H1 (cell line): ENCODE results near the gene KRTAP9-1. TPM values are rescaled to one million over a fixed set of nuclear protein-coding genes. Genes with fewer than 3 reads are reported as not detected.

Experiments
- CTCF ChIA-PET: fragments of 300-600 bp; sonication (Branson Sonifier 250); formaldehyde crosslinking; loops from one replicate; lab custom pipeline; 2021; ENCODE audit not compliant: partially characterized antibody; lab: Charles Lee
- POLR2A ChIA-PET: fragments of 300-600 bp; sonication (Branson Sonifier 250); formaldehyde crosslinking; loops from one replicate; lab custom pipeline; 2021; ENCODE audit warnings: inconsistent platforms; ENCODE audit not compliant: partially characterized antibody; lab: Charles Lee
- DNase-seq, 2 experiments: peaks; one replicate each; pipeline versions ENCODE4 v3.0.0 to v3.0.0-alpha.2; 2010 to 2022; ENCODE audit warnings: low spot score in 2 of 2, low read depth in 1 of 2, mixed read lengths in 1 of 2
- FAIRE-seq: peaks from 2 replicates; lab custom pipeline; 2011; peaks lifted over from hg19 to GRCh38; lab: Jason Lieb, UNC
- H2AFZ ChIP-seq: 2 replicates; pipeline ENCODE4 v1.8.1; 2012; ENCODE audit warnings: low read length, inconsistent platforms
- H2AK5ac ChIP-seq: 2 replicates; pipeline ENCODE4 v1.6.1; 2013; ENCODE audit warnings: low read depth, low read length
- H2BK120ac ChIP-seq: replicated peaks from 2 replicates; pipeline ENCODE3; 2013; ENCODE audit warnings: low read depth, low read length, inconsistent platforms
- H2BK12ac ChIP-seq: 2 replicates; pipeline ENCODE4 v1.6.1; 2013; ENCODE audit warnings: low read depth, low read length
- H2BK15ac ChIP-seq: 2 replicates; pipeline ENCODE4 v1.6.1; 2013; ENCODE audit warnings: low read length
- H2BK20ac ChIP-seq: 2 replicates; pipeline ENCODE4 v1.6.1; 2013; ENCODE audit warnings: low read length
- H2BK5ac ChIP-seq: 2 replicates; pipeline ENCODE4 v1.6.1; 2013; ENCODE audit warnings: low read depth, low read length
- H3K14ac ChIP-seq: 2 replicates; pipeline ENCODE4 v1.6.1; 2013; ENCODE audit warnings: inconsistent platforms; ENCODE audit not compliant: insufficient read length
- H3K18ac ChIP-seq: 2 replicates; pipeline ENCODE4 v1.6.1; 2013; ENCODE audit warnings: low read length; ENCODE audit errors: extremely low read depth
- H3K23ac ChIP-seq: 2 replicates; pipeline ENCODE4 v1.6.1; 2013; ENCODE audit warnings: inconsistent platforms; ENCODE audit not compliant: insufficient read length
- H3K23me2 ChIP-seq: 2 replicates; pipeline ENCODE4 v1.6.1; 2013; ENCODE audit warnings: low read depth, low read length
- H3K27ac ChIP-seq: 2 replicates; pipeline ENCODE4 v1.6.1; 2011; ENCODE audit warnings: low read depth, low read length, inconsistent platforms
- H3K27me3 ChIP-seq, 4 experiments: replicated peaks in 1 of 4; 1 replicate in 1 of 4; 2 replicates in 3 of 4; pipeline versions ENCODE4 v1.6.1 to v1.8.1; 2011 to 2013; ENCODE audit warnings: low read length in 3 of 4, mild to moderate bottlenecking in 3 of 4, inconsistent platforms in 2 of 4, mixed read lengths in 2 of 4, moderate library complexity in 1 of 4; ENCODE audit not compliant: control insufficient read depth in 3 of 4, insufficient read depth in 3 of 4; ENCODE audit errors: extremely low read depth in 1 of 4
- H3K36me3 ChIP-seq, 4 experiments: 2 replicates each; pipeline versions ENCODE4 v1.6.1 to v1.8.1; 2011 to 2013; ENCODE audit warnings: mild to moderate bottlenecking in 4 of 4, low read length in 3 of 4, moderate library complexity in 2 of 4, control low read depth in 1 of 4, inconsistent platforms in 1 of 4; ENCODE audit not compliant: insufficient read depth in 4 of 4, control insufficient read depth in 2 of 4
- H3K4ac ChIP-seq: replicated peaks from 2 replicates; pipeline ENCODE3; 2013; ENCODE audit warnings: low read length, low read depth, mixed read lengths, inconsistent platforms; ENCODE audit not compliant: insufficient read length
- H3K4me1 ChIP-seq, 4 experiments: replicated peaks in 1 of 4; 1 replicate in 1 of 4; 2 replicates in 3 of 4; pipeline versions ENCODE4 v1.6.1 to v1.8.1; 2011 to 2013; ENCODE audit warnings: low read length in 3 of 4, inconsistent platforms in 2 of 4, mixed read lengths in 1 of 4; ENCODE audit not compliant: insufficient read depth in 4 of 4, control insufficient read depth in 3 of 4
- H3K4me2 ChIP-seq, 2 experiments: 2 replicates each; pipeline versions ENCODE4 v1.6.1 to v1.8.1; 2011 to 2013; ENCODE audit warnings: low read depth in 2 of 2, low read length in 2 of 2, control low read depth in 1 of 2, inconsistent platforms in 1 of 2, mild to moderate bottlenecking in 1 of 2; ENCODE audit not compliant: insufficient read depth in 1 of 2
- H3K4me3 ChIP-seq, 4 experiments: fragments of 200-600, 300-600 bp in 1 of 4; sonication (generic), shearing (Covaris generic), sonication (Bioruptor Twin) in 1 of 4; 2 replicates each; pipeline versions ENCODE4 v1.5.1 to v1.8.1; 2011 to 2016; ENCODE audit warnings: low read length in 4 of 4, low read depth in 3 of 4, control low read depth in 2 of 4, inconsistent platforms in 2 of 4, mild to moderate bottlenecking in 2 of 4, mixed read lengths in 1 of 4, moderate library complexity in 1 of 4; ENCODE audit not compliant: insufficient read depth in 2 of 4; ENCODE audit errors: extremely low read depth in 1 of 4
- H3K56ac ChIP-seq: replicated peaks from 2 replicates; pipeline ENCODE3; 2013; ENCODE audit warnings: low read depth, mild to moderate bottlenecking, mixed read lengths, low read length, inconsistent platforms; ENCODE audit not compliant: insufficient read length
- H3K79me1 ChIP-seq: 2 replicates; pipeline ENCODE4 v1.6.1; 2013; ENCODE audit warnings: low read depth, low read length, control low read depth
- H3K79me2 ChIP-seq, 2 experiments: 2 replicates each; pipeline versions ENCODE4 v1.6.1 to v1.8.1; 2012 to 2013; ENCODE audit warnings: low read length in 2 of 2, mild to moderate bottlenecking in 2 of 2, inconsistent platforms in 1 of 2; ENCODE audit not compliant: insufficient read depth in 2 of 2, control insufficient read depth in 1 of 2
- H3K9ac ChIP-seq, 4 experiments: replicated peaks in 1 of 4; 1 replicate in 1 of 4; 2 replicates in 3 of 4; pipeline versions ENCODE4 v1.6.1 to v1.8.1; 2011 to 2013; ENCODE audit warnings: low read depth in 3 of 4, low read length in 3 of 4, control low read depth in 2 of 4, mild to moderate bottlenecking in 2 of 4, moderate library complexity in 2 of 4, inconsistent platforms in 1 of 4; ENCODE audit errors: extremely low read depth in 1 of 4
- H3K9me3 ChIP-seq, 2 experiments: 2 replicates each; pipeline versions ENCODE4 v1.6.1 to v1.8.1; 2012 to 2013; ENCODE audit warnings: mild to moderate bottlenecking in 2 of 2, moderate library complexity in 2 of 2, control low read depth in 1 of 2, inconsistent platforms in 1 of 2, low read depth in 1 of 2, low read length in 1 of 2, mixed read lengths in 1 of 2; ENCODE audit not compliant: insufficient read depth in 2 of 2
- H4K20me1 ChIP-seq, 2 experiments: replicated peaks in 1 of 2; 2 replicates each; pipeline versions ENCODE3 to v1.8.1; 2011 to 2013; ENCODE audit warnings: inconsistent platforms in 2 of 2, low read length in 2 of 2, mild to moderate bottlenecking in 1 of 2; ENCODE audit not compliant: insufficient read depth in 2 of 2, control insufficient read depth in 1 of 2
- H4K5ac ChIP-seq: 2 replicates; pipeline ENCODE4 v1.6.1; 2013; ENCODE audit warnings: low read length, low read depth, mixed read lengths, inconsistent platforms; ENCODE audit not compliant: insufficient read length
- H4K8ac ChIP-seq: 2 replicates; pipeline ENCODE4 v1.8.0; 2013; ENCODE audit warnings: mild to moderate bottlenecking, moderate library complexity, low read length, inconsistent platforms; ENCODE audit not compliant: insufficient read depth; ENCODE audit errors: extremely low read depth
- H4K91ac ChIP-seq: replicated peaks from 2 replicates; pipeline ENCODE3; 2013; ENCODE audit warnings: low read length, mixed read lengths, inconsistent platforms; ENCODE audit not compliant: insufficient read length
- CBX8 ChIP-seq: fragments of 300-800, 300-1000 bp; sonication (generic); IDR thresholded peaks from 2 replicates; pipeline ENCODE4 v1.7.1; 2016; ENCODE audit warnings: low read depth, low read length, borderline replicate concordance
- GABPA ChIP-seq: IDR thresholded peaks from 2 replicates; pipeline ENCODE4 v1.6.1; 2011; ENCODE audit warnings: mild to moderate bottlenecking, low read length, moderate library complexity, borderline replicate concordance; ENCODE audit not compliant: insufficient read depth
- SIN3A ChIP-seq, 2 experiments: IDR thresholded peaks in 1 of 2; conservative IDR thresholded peaks in 1 of 2; 2 replicates each; pipeline ENCODE4 v1.6.1; 2011 to 2012; ENCODE audit warnings: low read length in 2 of 2, improper control_type of control experiment in 1 of 2, low read depth in 1 of 2, mild to moderate bottlenecking in 1 of 2
- WGBS, 2 experiments: shearing (Covaris generic) in 1 of 2; methylation state at CpG; one replicate each; pipeline versions ENCODE4 v1.1.6 to v1.1.7; 2013 to 2015; ENCODE audit warnings: low lambda C conversion rate in 2 of 2, mixed read lengths in 2 of 2, inconsistent platforms in 1 of 2, low coverage in 1 of 2, missing lambda C conversion rate in 1 of 2; ENCODE audit not compliant: insufficient replicate concordance in 2 of 2, insufficient coverage in 1 of 2, insufficient read length in 1 of 2; ENCODE audit errors: extremely low coverage in 1 of 2, missing lambda C conversion rate in 1 of 2; 5-methylcytosine and 5-hydroxymethylcytosine counted together
- polyA plus RNA-seq, 7 experiments: library from polyadenylated mRNA; depleted of rRNA in 3 of 7; stranded (reverse) in 5 of 7; unstranded in 2 of 7; fragments of >200 nt in 5 of 7; fragments of 200-250 nt in 2 of 7; gene quantifications; 1 replicate in 5 of 7; 2 replicates in 1 of 7; 4 replicates in 1 of 7; pipeline versions ENCODE4 v1.2.1 to v1.2.3, GENCODE V29; 2011 to 2013; ENCODE audit warnings: missing spikeins in 2 of 7, mixed read lengths in 2 of 7
- total RNA-seq: library from RNA; stranded (reverse); fragmentation: NEBNext Ultra II Directional; extraction: Animal tissue kit (Norgen Biotek cat#: 25700); gene quantifications from 2 replicates; pipeline ENCODE4 v1.2.1, GENCODE V29; 2021

The KRTAP9-1 gene
- total and polyA plus RNA-seq, 2 of the 8 experiments (the other 6 are each of a cell fraction or from before 2014, with no cell fraction given), result not detected

- Histone ChIP-seq H2BK15ac (no peak overlapping the region), H4K5ac (no peak overlapping the region), H3K4me3 (no peak overlapping the region), H3K4me2 (no peak overlapping the region), H3K79me2 (no peaks in the 10 kb centered on the region), H3K9ac (no peak overlapping the region), H4K8ac (peak overlapping the region; percentile 35; the same call in 1 of the 2 replicates), H2AK5ac (no peak overlapping the region), H2BK5ac (0 out of 2 replicates have a peak overlapping the region, but pooled peaks have one; percentile 8), H4K91ac (no peak overlapping the region), H3K23me2 (no peaks in the 10 kb centered on the region), H3K36me3 (no peaks in the 10 kb centered on the region), H3K18ac (no peak overlapping the region), H4K20me1 (no peaks in the 10 kb centered on the region), H2BK20ac (no peak overlapping the region), H3K9me3 (0 out of 4 replicates have a peak, but pooled peaks cover 0 to 3% of the 10 kb centered on the region in 2 experiments), H3K27ac (no peak overlapping the region), H3K79me1 (no peaks in the 10 kb centered on the region), H2BK12ac (no peak overlapping the region), H3K4ac (no peak overlapping the region), H3K14ac (no peak overlapping the region), H3K56ac (no peak overlapping the region), H3K23ac (no peak overlapping the region), H2AFZ (no peak overlapping the region), H3K4me1 (no peaks in the 10 kb centered on the region; a peak in 1 of 7 replicates), H2BK120ac (no peak overlapping the region), H3K27me3 (no peaks in the 10 kb centered on the region)
- POLR2A ChIA-PET, result no interaction called here
- 95% methylated on average over 3 of the region's 3 CpGs; no CpG with 5 or more reads in 1 of the 2 experiments for WGBS, 2 experiments
- CTCF ChIA-PET, result no interaction called here
- DNase-seq (no peak), FAIRE-seq (no peak)
- no peak for TF ChIP-seq SIN3A (conservative IDR thresholded peaks at IDR 0.05 in 1 of 2, IDR thresholded peaks at IDR 0.05 in 1 of 2; ENCODE audit: low read depth in 1 of 2, low read length in 2 of 2)
- TF ChIP-seq CBX8, result no peak
- TF ChIP-seq GABPA, result no peak
Observed at GRCh38 chr17:41190328-41190727, 641 bp downstream of the KRTAP9-1 start.
